ENCODE measurements around the gene SUPT3H.

Gene SUPT3H

GRCh38 chr6:44942201-44942600 is 435.5 kb downstream of the SUPT3H start:
- H3K36me3 ChIP-seq (ENCODE audit: insufficient read depth, insufficient read length, low read length), result no peaks in the 10 kb centered on the region
- H3K9me3 ChIP-seq (ENCODE audit: insufficient read depth, low read length), result peaks cover 15% of the 10 kb centered on the region; the same call in 1 of the 2 replicates
- no peak overlapping the region for H3K9ac ChIP-seq (ENCODE audit: insufficient read length, low read depth)
- H3K4me3 ChIP-seq (ENCODE audit: insufficient read length, low read depth), result no peak overlapping the region
- no peaks in the 10 kb centered on the region for H3K27me3 ChIP-seq (ENCODE audit: insufficient read depth, insufficient read length)
- H3K4me1 ChIP-seq (ENCODE audit: insufficient read depth, insufficient read length), result no peaks in the 10 kb centered on the region
- no peak for TF ChIP-seq SUZ12 (IDR thresholded peaks at IDR 0.05; ENCODE audit: extremely low read depth, insufficient read depth, insufficient read length)
- TF ChIP-seq YY1 (IDR thresholded peaks at IDR 0.05; ENCODE audit: insufficient read depth, insufficient read length), result no peak
- TF ChIP-seq ZNF274 (IDR thresholded peaks at IDR 0.05; ENCODE audit: low read depth, low read length), result no peak
- DNase-seq (ENCODE audit: low read depth, low spot score), result no peak

GRCh38 chr6:44940367-44940766 is 437.4 kb downstream of the SUPT3H start:
- Histone ChIP-seq H3K4me3 (ENCODE audit: insufficient read length, low read depth) (no peak overlapping the region), H3K9me3 (ENCODE audit: insufficient read depth, low read length) (peaks cover 5% of the 10 kb centered on the region; the same call in 1 of the 2 replicates), H3K4me1 (ENCODE audit: insufficient read depth, insufficient read length) (no peaks in the 10 kb centered on the region), H3K27me3 (ENCODE audit: insufficient read depth, insufficient read length) (no peaks in the 10 kb centered on the region), H3K9ac (ENCODE audit: insufficient read length, low read depth) (no peak overlapping the region), H3K36me3 (ENCODE audit: insufficient read depth, insufficient read length, low read length) (no peaks in the 10 kb centered on the region)
- no peak for DNase-seq (ENCODE audit: low read depth, low spot score)
- TF ChIP-seq ZNF274 (IDR thresholded peaks at IDR 0.05; ENCODE audit: low read depth, low read length) (no peak), SUZ12 (IDR thresholded peaks at IDR 0.05; ENCODE audit: extremely low read depth, insufficient read depth, insufficient read length) (no peak), YY1 (IDR thresholded peaks at IDR 0.05; ENCODE audit: insufficient read depth, insufficient read length) (no peak)

DNA sequence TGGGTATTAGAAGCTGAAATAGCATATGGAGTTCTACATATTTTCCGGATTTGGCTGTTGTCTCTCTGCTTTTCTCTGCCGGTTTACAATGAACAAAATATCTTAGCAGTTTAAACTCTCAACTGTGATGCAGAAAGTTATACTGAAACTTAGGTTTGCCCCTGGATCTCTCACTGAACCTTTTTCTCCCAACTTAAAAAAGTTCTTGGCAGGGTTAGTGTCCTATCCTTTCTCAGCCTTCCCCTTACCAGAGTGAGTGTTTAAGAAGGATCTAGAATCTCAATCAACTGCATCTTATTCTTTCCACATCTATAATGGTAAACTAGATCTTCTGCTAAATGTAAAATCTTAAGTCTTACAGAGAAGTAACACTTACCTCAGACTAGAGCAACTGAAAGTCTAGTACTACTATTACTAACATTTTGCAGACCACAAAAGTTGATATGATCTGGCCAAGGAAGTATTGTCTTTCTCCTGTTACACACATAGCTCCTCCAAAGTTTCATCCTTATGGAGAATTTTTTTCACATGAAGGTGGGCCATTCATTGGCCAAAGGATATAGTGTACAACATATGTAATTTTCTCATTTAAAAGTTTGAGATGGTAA is 441.9 kb downstream of the SUPT3H start:
- no peaks in the 10 kb centered on the region for H3K4me1 ChIP-seq (ENCODE audit: insufficient read depth, insufficient read length)
- no peak overlapping the region for H3K4me3 ChIP-seq (ENCODE audit: insufficient read length, low read depth)
- DNase-seq (ENCODE audit: low read depth, low spot score), result no peak
- no peak for TF ChIP-seq YY1 (IDR thresholded peaks at IDR 0.05; ENCODE audit: insufficient read depth, insufficient read length)
- TF ChIP-seq ZNF274 (IDR thresholded peaks at IDR 0.05; ENCODE audit: low read depth, low read length), result no peak
- no peak for TF ChIP-seq SUZ12 (IDR thresholded peaks at IDR 0.05; ENCODE audit: extremely low read depth, insufficient read depth, insufficient read length)
- no peaks in the 10 kb centered on the region for H3K27me3 ChIP-seq (ENCODE audit: insufficient read depth, insufficient read length)
- H3K9me3 ChIP-seq (ENCODE audit: insufficient read depth, low read length), result peaks cover 2% of the 10 kb centered on the region; the same call in 1 of the 2 replicates
- H3K9ac ChIP-seq (ENCODE audit: insufficient read length, low read depth), result no peak overlapping the region
- H3K36me3 ChIP-seq (ENCODE audit: insufficient read depth, insufficient read length, low read length), result no peaks in the 10 kb centered on the region

DNA sequence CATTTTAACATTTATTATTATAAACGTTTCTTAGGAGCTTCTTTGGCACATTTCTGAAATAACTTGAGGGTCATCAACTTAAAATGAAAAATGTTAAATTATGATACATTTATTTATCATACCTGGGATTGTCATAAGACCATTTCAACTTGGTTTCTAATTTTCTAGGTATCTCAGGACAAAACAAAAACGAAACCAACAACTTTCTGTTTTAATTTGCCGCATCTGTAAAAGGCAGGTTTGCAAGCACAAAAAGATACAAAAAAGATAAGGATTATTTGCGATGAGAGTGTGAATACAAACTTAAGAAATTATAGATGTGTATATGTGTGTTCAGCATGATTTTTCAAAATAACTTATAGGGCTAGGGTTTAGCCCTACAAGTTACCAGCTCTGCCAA is 444.6 kb downstream of the SUPT3H start:
- Histone ChIP-seq H3K36me3 (ENCODE audit: insufficient read depth, insufficient read length, low read length) (no peaks in the 10 kb centered on the region), H3K4me1 (ENCODE audit: insufficient read depth, insufficient read length) (no peaks in the 10 kb centered on the region), H3K9me3 (ENCODE audit: insufficient read depth, low read length) (no peaks in the 10 kb centered on the region), H3K27me3 (ENCODE audit: insufficient read depth, insufficient read length) (no peaks in the 10 kb centered on the region), H3K4me3 (ENCODE audit: insufficient read length, low read depth) (no peak overlapping the region), H3K9ac (ENCODE audit: insufficient read length, low read depth) (no peak overlapping the region)
- DNase-seq (ENCODE audit: low read depth, low spot score), result no peak
- TF ChIP-seq YY1 (IDR thresholded peaks at IDR 0.05; ENCODE audit: insufficient read depth, insufficient read length), result no peak
- no peak for TF ChIP-seq SUZ12 (IDR thresholded peaks at IDR 0.05; ENCODE audit: extremely low read depth, insufficient read depth, insufficient read length)
- TF ChIP-seq ZNF274 (IDR thresholded peaks at IDR 0.05; ENCODE audit: low read depth, low read length), result no peak

DNA sequence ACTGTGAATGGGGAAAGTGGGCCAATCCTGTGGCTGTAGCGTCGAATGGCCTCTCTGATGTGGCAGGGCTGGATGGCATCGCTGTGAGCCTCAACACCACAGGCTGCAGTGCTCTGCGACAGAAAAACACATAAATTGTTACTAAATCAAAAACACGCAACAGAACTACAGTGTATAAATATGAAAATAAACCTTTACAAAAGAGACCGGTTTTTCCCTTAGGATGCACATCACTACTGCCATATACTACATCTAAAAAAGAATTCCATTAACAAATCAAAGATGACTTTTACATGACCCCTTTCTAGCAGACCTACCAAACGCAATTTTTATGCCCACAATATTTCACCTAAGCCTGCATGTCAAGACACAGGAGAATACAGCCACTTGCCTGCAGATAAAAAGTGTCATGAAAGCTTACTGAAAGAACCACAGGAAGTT is 445.1 kb downstream of the SUPT3H start:
- Histone ChIP-seq H3K36me3 (ENCODE audit: insufficient read depth, insufficient read length, low read length) (no peaks in the 10 kb centered on the region), H3K4me3 (ENCODE audit: insufficient read length, low read depth) (no peak overlapping the region), H3K9ac (ENCODE audit: insufficient read length, low read depth) (no peak overlapping the region), H3K27me3 (ENCODE audit: insufficient read depth, insufficient read length) (no peaks in the 10 kb centered on the region), H3K4me1 (ENCODE audit: insufficient read depth, insufficient read length) (no peaks in the 10 kb centered on the region), H3K9me3 (ENCODE audit: insufficient read depth, low read length) (no peaks in the 10 kb centered on the region)
- TF ChIP-seq YY1 (IDR thresholded peaks at IDR 0.05; ENCODE audit: insufficient read depth, insufficient read length), result no peak
- no peak for TF ChIP-seq SUZ12 (IDR thresholded peaks at IDR 0.05; ENCODE audit: extremely low read depth, insufficient read depth, insufficient read length)
- no peak for TF ChIP-seq ZNF274 (IDR thresholded peaks at IDR 0.05; ENCODE audit: low read depth, low read length)
- DNase-seq (ENCODE audit: low read depth, low spot score), result no peak

DNA sequence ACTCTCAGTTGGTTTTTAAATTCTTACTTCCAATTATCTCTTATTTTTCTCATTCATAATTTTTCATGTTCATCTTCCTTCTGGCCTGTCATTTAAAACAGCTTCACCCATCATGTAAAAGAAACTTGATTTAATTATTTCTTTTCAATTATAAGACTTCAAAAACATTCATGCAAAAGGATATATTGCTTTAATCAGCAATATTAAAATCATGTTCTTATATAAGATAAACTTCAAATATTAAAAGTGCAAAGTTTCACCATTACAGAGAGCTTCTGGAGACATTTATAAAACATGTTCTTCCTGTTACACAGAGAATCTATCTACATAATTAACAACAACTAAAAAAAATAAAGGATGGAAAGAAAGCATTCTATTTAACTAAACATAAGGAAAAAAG is 446.3 kb downstream of the SUPT3H start:
- no peaks in the 10 kb centered on the region for H3K27me3 ChIP-seq (ENCODE audit: insufficient read depth, insufficient read length)
- TF ChIP-seq YY1 (IDR thresholded peaks at IDR 0.05; ENCODE audit: insufficient read depth, insufficient read length), result no peak
- TF ChIP-seq ZNF274 (IDR thresholded peaks at IDR 0.05; ENCODE audit: low read depth, low read length), result no peak
- TF ChIP-seq SUZ12 (IDR thresholded peaks at IDR 0.05; ENCODE audit: extremely low read depth, insufficient read depth, insufficient read length), result no peak
- no peaks in the 10 kb centered on the region for H3K36me3 ChIP-seq (ENCODE audit: insufficient read depth, insufficient read length, low read length)
- H3K4me1 ChIP-seq (ENCODE audit: insufficient read depth, insufficient read length), result no peaks in the 10 kb centered on the region
- H3K9me3 ChIP-seq (ENCODE audit: insufficient read depth, low read length), result no peaks in the 10 kb centered on the region
- no peak overlapping the region for H3K9ac ChIP-seq (ENCODE audit: insufficient read length, low read depth)
- no peak for DNase-seq (ENCODE audit: low read depth, low spot score)
- no peak overlapping the region for H3K4me3 ChIP-seq (ENCODE audit: insufficient read length, low read depth)

- H3K4me1 ChIP-seq (ENCODE audit: insufficient read depth, insufficient read length), result no peaks in the 10 kb centered on the region
- no peaks in the 10 kb centered on the region for H3K27me3 ChIP-seq (ENCODE audit: insufficient read depth, insufficient read length)
- no peaks in the 10 kb centered on the region for H3K36me3 ChIP-seq (ENCODE audit: insufficient read depth, insufficient read length, low read length)
- H3K4me3 ChIP-seq (ENCODE audit: insufficient read length, low read depth), result no peak overlapping the region
- H3K9ac ChIP-seq (ENCODE audit: insufficient read length, low read depth), result no peak overlapping the region
- no peak for DNase-seq (ENCODE audit: low read depth, low spot score)
- H3K9me3 ChIP-seq (ENCODE audit: insufficient read depth, low read length), result no peaks in the 10 kb centered on the region
- TF ChIP-seq YY1 (IDR thresholded peaks at IDR 0.05; ENCODE audit: insufficient read depth, insufficient read length), result no peak
- TF ChIP-seq SUZ12 (IDR thresholded peaks at IDR 0.05; ENCODE audit: extremely low read depth, insufficient read depth, insufficient read length), result no peak
- TF ChIP-seq ZNF274 (IDR thresholded peaks at IDR 0.05; ENCODE audit: low read depth, low read length), result no peak
Observed at GRCh38 chr6:44926556-44926955, 451.2 kb downstream of the SUPT3H start.
